ENCODE measurements around the gene CACNB2.

- TF ChIP-seq CTCF (IDR thresholded peaks at IDR 0.05) (no peak), POLR2A (IDR thresholded peaks at IDR 0.05) (no peak), POLR2AphosphoS5 (IDR thresholded peaks at IDR 0.05) (no peak)
Observed at GRCh38 chr10:18439601-18440000, 299.4 kb downstream of the CACNB2 start.

Measured in prostate gland (tissue), 2 donors.